Measurements from ENCODE around the gene PTPN3.

PTPN3 gene

GRCh38 chr9:109476642-109477257, 21.4 kb downstream of the PTPN3 start:
- H3K36me3 ChIP-seq (ENCODE audit: control insufficient read depth, insufficient read depth, low read length): no peaks in the 10 kb centered on the region
- no peaks in the 10 kb centered on the region for H3K27me3 ChIP-seq (ENCODE audit: control insufficient read depth, insufficient read depth, low read length)
- no peak for DNase-seq (ENCODE audit: low read depth, low spot score)
- H3K4me3 ChIP-seq (ENCODE audit: low read length): no peak overlapping the region
- WGBS (ENCODE audit: insufficient coverage, insufficient read length): no CpG with 5 or more reads among the region's 8 CpGs
- no peaks in the 10 kb centered on the region for H3K4me1 ChIP-seq (ENCODE audit: control insufficient read depth, insufficient read depth, low read length)
- no peaks in the 10 kb centered on the region for H3K9me3 ChIP-seq (ENCODE audit: control insufficient read depth, insufficient read depth, low read length)
- H3K27ac ChIP-seq (ENCODE audit: low read length): no peak overlapping the region

- DNase-seq (ENCODE audit: low read depth, low spot score): no peak
- H3K4me3 ChIP-seq (ENCODE audit: low read length): no peak overlapping the region
- H3K4me1 ChIP-seq (ENCODE audit: control insufficient read depth, insufficient read depth, low read length): no peaks in the 10 kb centered on the region
- no peak overlapping the region for H3K27ac ChIP-seq (ENCODE audit: low read length)
- H3K9me3 ChIP-seq (ENCODE audit: control insufficient read depth, insufficient read depth, low read length): no peaks in the 10 kb centered on the region
- H3K36me3 ChIP-seq (ENCODE audit: control insufficient read depth, insufficient read depth, low read length): no peaks in the 10 kb centered on the region
- WGBS (ENCODE audit: insufficient coverage, insufficient read length): no CpG with 5 or more reads among the region's 7 CpGs
- no peaks in the 10 kb centered on the region for H3K27me3 ChIP-seq (ENCODE audit: control insufficient read depth, insufficient read depth, low read length)
Measured at GRCh38 chr9:109475526-109475925, 22.6 kb downstream of the PTPN3 start.

GRCh38 chr9:109474944-109475343, 23.2 kb downstream of the PTPN3 start:
- DNase-seq (ENCODE audit: low read depth, low spot score): no peak
- no peaks in the 10 kb centered on the region for H3K9me3 ChIP-seq (ENCODE audit: control insufficient read depth, insufficient read depth, low read length)
- WGBS (ENCODE audit: insufficient coverage, insufficient read length): no CpG with 5 or more reads among the region's 2 CpGs
- no peak overlapping the region for H3K4me3 ChIP-seq (ENCODE audit: low read length)
- no peaks in the 10 kb centered on the region for H3K36me3 ChIP-seq (ENCODE audit: control insufficient read depth, insufficient read depth, low read length)
- H3K4me1 ChIP-seq (ENCODE audit: control insufficient read depth, insufficient read depth, low read length): no peaks in the 10 kb centered on the region
- H3K27ac ChIP-seq (ENCODE audit: low read length): no peak overlapping the region
- no peaks in the 10 kb centered on the region for H3K27me3 ChIP-seq (ENCODE audit: control insufficient read depth, insufficient read depth, low read length)

GRCh38 chr9:109474170-109474569, 23.9 kb downstream of the PTPN3 start:
- WGBS (ENCODE audit: insufficient coverage, insufficient read length): no CpG with 5 or more reads among the region's 7 CpGs
- H3K4me1 ChIP-seq (ENCODE audit: control insufficient read depth, insufficient read depth, low read length): no peaks in the 10 kb centered on the region
- no peaks in the 10 kb centered on the region for H3K27me3 ChIP-seq (ENCODE audit: control insufficient read depth, insufficient read depth, low read length)
- no peak for DNase-seq (ENCODE audit: low read depth, low spot score)
- H3K9me3 ChIP-seq (ENCODE audit: control insufficient read depth, insufficient read depth, low read length): no peaks in the 10 kb centered on the region
- no peaks in the 10 kb centered on the region for H3K36me3 ChIP-seq (ENCODE audit: control insufficient read depth, insufficient read depth, low read length)
- H3K4me3 ChIP-seq (ENCODE audit: low read length): no peak overlapping the region
- H3K27ac ChIP-seq (ENCODE audit: low read length): no peak overlapping the region

GRCh38 chr9:109473329-109473728, 24.8 kb downstream of the PTPN3 start:
- WGBS (ENCODE audit: insufficient coverage, insufficient read length): no CpG with 5 or more reads among the region's 7 CpGs
- Histone ChIP-seq H3K4me3 (ENCODE audit: low read length) (no peak overlapping the region), H3K4me1 (ENCODE audit: control insufficient read depth, insufficient read depth, low read length) (no peaks in the 10 kb centered on the region), H3K27ac (ENCODE audit: low read length) (no peak overlapping the region), H3K36me3 (ENCODE audit: control insufficient read depth, insufficient read depth, low read length) (no peaks in the 10 kb centered on the region), H3K27me3 (ENCODE audit: control insufficient read depth, insufficient read depth, low read length) (no peaks in the 10 kb centered on the region), H3K9me3 (ENCODE audit: control insufficient read depth, insufficient read depth, low read length) (no peaks in the 10 kb centered on the region)
- no peak for DNase-seq (ENCODE audit: low read depth, low spot score)

GRCh38 chr9:109471475-109472393, 26.4 kb downstream of the PTPN3 start:
- no peak for DNase-seq (ENCODE audit: low read depth, low spot score)
- no CpG with 5 or more reads among the region's 5 CpGs for WGBS (ENCODE audit: insufficient coverage, insufficient read length)
- H3K9me3 ChIP-seq (ENCODE audit: control insufficient read depth, insufficient read depth, low read length): no peaks in the 10 kb centered on the region
- no peaks in the 10 kb centered on the region for H3K27me3 ChIP-seq (ENCODE audit: control insufficient read depth, insufficient read depth, low read length)
- H3K27ac ChIP-seq (ENCODE audit: low read length): no peak overlapping the region
- H3K4me3 ChIP-seq (ENCODE audit: low read length): no peak overlapping the region
- no peaks in the 10 kb centered on the region for H3K4me1 ChIP-seq (ENCODE audit: control insufficient read depth, insufficient read depth, low read length)
- H3K36me3 ChIP-seq (ENCODE audit: control insufficient read depth, insufficient read depth, low read length): no peaks in the 10 kb centered on the region

- H3K4me1 ChIP-seq (ENCODE audit: control insufficient read depth, insufficient read depth, low read length): no peaks in the 10 kb centered on the region
- peak; percentile 63 for DNase-seq (ENCODE audit: low read depth, low spot score)
- no peak overlapping the region for H3K27ac ChIP-seq (ENCODE audit: low read length)
- no peaks in the 10 kb centered on the region for H3K27me3 ChIP-seq (ENCODE audit: control insufficient read depth, insufficient read depth, low read length)
- H3K9me3 ChIP-seq (ENCODE audit: control insufficient read depth, insufficient read depth, low read length): no peaks in the 10 kb centered on the region
- whole genome bisulfite sequencing (ENCODE audit: insufficient coverage, insufficient read length): no CpG with 5 or more reads among the region's 13 CpGs
- H3K4me3 ChIP-seq (ENCODE audit: low read length): no peak overlapping the region
- H3K36me3 ChIP-seq (ENCODE audit: control insufficient read depth, insufficient read depth, low read length): no peaks in the 10 kb centered on the region
Measured at GRCh38 chr9:109469646-109470358, 28.3 kb downstream of the PTPN3 start.

GRCh38 chr9:109468927-109469326, 29.2 kb downstream of the PTPN3 start:
- DNase-seq (ENCODE audit: low read depth, low spot score): no peak
- no peak overlapping the region for H3K4me3 ChIP-seq (ENCODE audit: low read length)
- no CpG with 5 or more reads among the region's 5 CpGs for WGBS (ENCODE audit: insufficient coverage, insufficient read length)
- H3K9me3 ChIP-seq (ENCODE audit: control insufficient read depth, insufficient read depth, low read length): no peaks in the 10 kb centered on the region
- H3K36me3 ChIP-seq (ENCODE audit: control insufficient read depth, insufficient read depth, low read length): no peaks in the 10 kb centered on the region
- H3K4me1 ChIP-seq (ENCODE audit: control insufficient read depth, insufficient read depth, low read length): no peaks in the 10 kb centered on the region
- H3K27ac ChIP-seq (ENCODE audit: low read length): no peak overlapping the region
- H3K27me3 ChIP-seq (ENCODE audit: control insufficient read depth, insufficient read depth, low read length): no peaks in the 10 kb centered on the region

- no peaks in the 10 kb centered on the region for H3K4me1 ChIP-seq (ENCODE audit: control insufficient read depth, insufficient read depth, low read length)
- no peak for DNase-seq (ENCODE audit: low read depth, low spot score)
- no peak overlapping the region for H3K27ac ChIP-seq (ENCODE audit: low read length)
- no peak overlapping the region for H3K4me3 ChIP-seq (ENCODE audit: low read length)
- H3K36me3 ChIP-seq (ENCODE audit: control insufficient read depth, insufficient read depth, low read length): no peaks in the 10 kb centered on the region
- no CpG with 5 or more reads among the region's 2 CpGs for WGBS (ENCODE audit: insufficient coverage, insufficient read length)
- H3K27me3 ChIP-seq (ENCODE audit: control insufficient read depth, insufficient read depth, low read length): no peaks in the 10 kb centered on the region
- H3K9me3 ChIP-seq (ENCODE audit: control insufficient read depth, insufficient read depth, low read length): no peaks in the 10 kb centered on the region
Measured at GRCh38 chr9:109467936-109468335, 30.2 kb downstream of the PTPN3 start.

Data from iPS DF 6.9 (cell line).